ENCODE data around the gene SWI5.

GRCh38 chr9:128253140-128253990 is 22.7 kb upstream of the SWI5 start:
- TF ChIP-seq CTCF (IDR thresholded peaks at IDR 0.05) (no peak), POLR2AphosphoS5 (IDR thresholded peaks at IDR 0.05) (no peak), POLR2A (IDR thresholded peaks at IDR 0.05) (no peak)
